ENCODE measurements around the gene TRIM36.

GRCh38 chr5:115209279-115209678, 39.6 kb upstream of the TRIM36 start:
- no peak for TF ChIP-seq CTCF (conservative IDR thresholded peaks at IDR 0.05; ENCODE audit: low read length)
- TF ChIP-seq EZH2phosphoT487 (IDR thresholded peaks at IDR 0.05; ENCODE audit: borderline replicate concordance): no peak

Measured in Loucy (cell line).